VCaP (cell line): ENCODE measurements around the gene LPCAT1.

Experiments used
- H3K27ac ChIP-seq: fragments of 450-650 bp; 2 replicates; pipeline ENCODE4 v1.5.1; 2017
- CTCF ChIP-seq: fragments of 450-650 bp; conservative IDR thresholded peaks from 2 replicates; pipeline ENCODE4 v1.5.1; 2017; ENCODE audit warnings: mild to moderate bottlenecking, moderate library complexity

LPCAT1 gene

DNA sequence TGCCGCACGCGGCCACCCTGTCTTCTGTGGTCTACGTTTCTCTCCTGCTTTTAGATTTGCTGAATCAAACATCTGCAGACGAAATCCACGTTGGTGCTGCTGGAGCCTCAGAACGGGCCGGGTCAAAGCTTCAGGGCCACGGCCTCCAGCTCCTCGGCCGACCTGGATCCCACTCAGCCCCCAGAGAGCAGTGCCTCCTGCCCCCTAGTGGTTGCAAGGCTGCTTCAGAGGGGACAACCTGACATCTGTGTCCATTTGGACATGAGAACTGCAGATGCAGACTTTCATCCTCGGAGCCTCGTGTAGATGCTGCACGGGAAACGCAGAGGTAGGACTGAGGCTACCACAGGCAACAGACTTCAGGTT, 55.5 kb downstream of the LPCAT1 start:
- no peak overlapping the region for H3K27ac ChIP-seq
- TF ChIP-seq CTCF: peak; percentile 77

DNA sequence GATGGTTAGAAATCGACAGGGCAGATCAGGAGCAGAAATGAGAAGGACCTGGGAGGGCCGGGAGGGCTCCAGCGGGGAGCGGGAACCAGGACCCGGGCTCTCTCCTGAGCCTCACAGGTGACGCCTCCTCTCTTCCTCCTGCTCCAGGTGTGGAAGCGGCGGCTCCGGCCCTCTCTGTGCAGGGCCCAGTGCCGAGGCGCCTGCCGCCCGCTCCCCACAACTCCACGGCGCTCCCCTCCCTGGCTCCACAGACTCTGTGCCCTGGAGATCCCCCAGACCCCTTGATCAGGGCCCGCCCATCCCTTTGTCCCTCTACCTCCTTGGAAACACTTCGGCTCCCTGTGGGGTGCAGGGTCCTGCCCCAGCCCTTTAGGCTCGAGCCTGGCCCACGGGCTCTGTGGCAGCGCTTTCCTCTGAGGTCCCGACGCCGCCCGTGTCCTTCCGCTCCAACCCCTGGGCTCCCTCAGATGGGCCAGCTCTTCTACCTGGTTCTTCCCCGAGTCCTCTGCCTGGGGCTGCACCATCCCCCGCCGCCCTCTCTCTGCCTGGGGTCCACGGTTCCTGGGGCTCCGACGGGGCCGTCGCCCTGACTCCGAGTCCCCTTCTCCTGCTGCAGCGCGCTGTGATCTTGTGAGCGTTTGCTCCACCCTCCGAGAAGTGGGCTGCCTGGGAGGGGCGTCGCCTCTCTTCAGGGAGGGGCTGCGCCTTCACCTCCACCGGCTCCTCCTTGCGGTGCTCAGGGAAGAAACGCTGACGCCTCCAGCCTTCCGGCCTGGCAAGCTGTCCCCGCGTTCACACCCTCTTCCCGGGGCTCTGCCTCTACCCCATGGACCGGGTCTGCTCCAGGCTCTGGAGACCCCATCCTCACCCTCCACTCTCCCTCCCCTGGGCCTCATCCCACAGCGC, 56.2 kb downstream of the LPCAT1 start:
- H3K27ac ChIP-seq: no peak overlapping the region
- no peak for TF ChIP-seq CTCF

DNA sequence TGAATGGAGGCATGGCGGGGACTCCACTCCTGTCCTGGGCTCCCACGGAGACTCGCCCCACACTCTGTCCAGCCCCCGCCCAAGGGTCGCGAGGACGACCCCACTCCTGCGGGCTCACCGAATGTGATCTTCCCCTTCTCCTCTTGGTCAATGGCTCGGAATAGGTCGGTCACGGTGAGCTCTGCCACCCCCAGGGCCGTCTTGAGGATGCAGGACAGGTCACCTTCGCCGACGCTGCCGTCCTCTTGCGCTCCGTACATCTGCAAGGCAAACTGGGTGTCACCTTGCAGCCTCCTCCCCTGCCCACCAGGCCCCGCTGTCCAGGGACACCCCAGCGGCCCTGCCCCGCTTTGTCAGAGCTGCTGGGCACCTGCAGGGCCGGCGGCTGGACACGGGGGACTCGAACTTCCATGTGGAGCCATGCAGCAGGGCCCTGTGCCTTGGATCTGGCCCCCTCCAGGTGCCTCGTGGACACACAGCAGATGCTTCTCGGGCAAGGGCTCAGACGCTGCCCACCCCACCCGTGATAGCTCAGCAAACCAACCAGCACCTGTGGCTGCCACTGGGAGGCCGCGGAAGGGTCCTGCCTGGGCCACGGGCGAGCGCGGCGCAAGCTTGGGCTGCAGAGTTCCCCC, 57.0 kb downstream of the LPCAT1 start:
- TF ChIP-seq CTCF: no peak

DNA sequence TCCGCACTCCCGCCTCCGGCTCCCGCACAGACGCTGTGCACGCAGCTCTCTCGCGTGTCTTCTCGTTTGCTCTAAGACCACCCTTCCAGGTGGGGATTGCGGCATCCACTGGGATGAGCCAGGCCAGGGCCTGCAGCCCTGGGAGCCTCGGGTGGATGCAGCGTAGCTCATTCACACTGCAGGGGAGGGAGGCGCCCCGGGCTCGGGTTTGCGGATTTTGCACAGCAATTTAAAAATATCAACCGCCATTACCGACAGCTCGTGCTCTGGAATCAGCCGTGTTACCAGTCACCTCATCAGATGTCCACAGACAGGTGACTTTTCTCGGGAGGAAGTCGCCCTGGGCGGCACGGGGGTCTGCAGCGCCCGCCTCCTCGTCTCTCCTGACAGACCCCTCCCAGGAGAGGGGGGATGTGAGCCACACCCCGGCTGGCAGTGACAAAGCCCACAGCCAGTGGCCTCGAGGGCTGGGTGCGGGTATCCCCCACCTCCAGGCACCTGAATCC, 57.7 kb downstream of the LPCAT1 start:
- no peak overlapping the region for H3K27ac ChIP-seq
- no peak for TF ChIP-seq CTCF

More for the DNA sequence above, 57.0 kb downstream of the LPCAT1 start:
- no peak overlapping the region for H3K27ac ChIP-seq

DNA sequence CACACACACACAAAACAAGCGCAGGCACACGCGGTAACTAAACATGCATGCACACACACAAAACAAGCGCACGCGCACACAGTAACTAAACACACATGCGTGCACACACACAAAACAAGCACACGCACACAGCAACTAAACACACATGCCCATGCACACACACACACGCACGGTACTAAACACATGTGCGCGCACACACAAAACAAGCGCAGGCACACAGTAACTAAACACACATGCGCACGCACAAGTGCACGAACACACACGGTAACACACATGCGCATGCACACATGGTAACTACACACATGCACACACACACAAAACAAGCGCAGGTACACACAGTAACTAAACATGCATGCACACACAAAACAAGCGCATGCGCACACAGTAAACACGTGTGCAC, 58.6 kb downstream of the LPCAT1 start:
- H3K27ac ChIP-seq: no peak overlapping the region
- no peak for TF ChIP-seq CTCF

GRCh38 chr5:1464511-1464910, 59.2 kb downstream of the LPCAT1 start:
- TF ChIP-seq CTCF: no peak
- no peak overlapping the region for H3K27ac ChIP-seq

DNA sequence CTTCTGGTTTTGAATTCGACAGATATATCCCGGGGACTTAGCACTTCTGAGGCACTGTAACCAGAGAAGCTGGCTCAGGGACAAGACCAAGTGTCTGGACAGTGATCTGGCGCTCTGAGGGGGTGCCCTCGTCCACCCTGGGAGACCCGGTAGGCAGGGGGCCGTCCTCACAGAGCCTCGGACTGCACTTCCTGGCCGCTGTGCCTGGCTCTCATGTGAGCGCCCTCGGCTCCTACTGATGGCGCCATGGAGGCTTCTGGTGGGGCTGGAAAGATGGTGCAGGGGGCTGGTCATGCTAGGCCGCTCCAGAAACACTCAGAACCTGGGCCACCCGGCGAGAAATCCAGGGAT, 59.7 kb downstream of the LPCAT1 start:
- no peak overlapping the region for H3K27ac ChIP-seq
- TF ChIP-seq CTCF: no peak
